Fibroblast of the conjunctiva (primary cell): ENCODE measurements around the gene BRD1.

Source experiments
- DNase-seq: peaks from one replicate; pipeline ENCODE4 v3.0.0-alpha.2; 2010; ENCODE audit warnings: low read depth

BRD1 gene

DNA sequence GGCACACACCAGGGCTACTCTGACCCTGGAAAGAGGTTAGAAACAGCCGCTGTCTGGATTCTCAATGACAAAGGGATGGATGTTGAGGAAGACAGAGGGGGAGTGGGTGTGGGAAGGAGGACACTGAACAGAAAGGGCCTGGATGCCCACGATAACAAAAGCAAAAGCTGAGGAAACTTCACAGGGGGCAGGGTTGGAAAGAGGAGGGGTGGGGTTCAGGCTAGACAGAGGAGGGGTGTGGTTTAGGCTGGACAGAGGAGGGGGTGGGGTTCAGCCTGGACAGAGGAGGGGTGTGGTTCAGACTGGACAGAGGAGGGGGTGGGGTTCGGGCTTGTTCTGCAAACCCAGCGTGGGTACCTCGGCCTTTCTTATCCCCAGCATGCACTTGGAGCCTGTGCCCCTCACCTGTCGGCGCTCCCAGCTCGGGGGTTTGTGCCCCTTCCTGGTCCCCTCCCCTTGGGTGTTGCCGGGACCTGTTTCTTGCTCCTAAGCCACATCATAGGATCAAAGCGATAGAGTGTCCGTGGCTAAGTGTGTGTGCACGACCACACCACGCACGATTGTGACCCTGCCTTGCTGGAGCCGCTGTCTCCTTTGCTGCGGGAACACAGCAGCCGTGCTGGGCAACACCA, 75.6 kb downstream of the BRD1 start:
- DNase-seq, result no peak

DNA sequence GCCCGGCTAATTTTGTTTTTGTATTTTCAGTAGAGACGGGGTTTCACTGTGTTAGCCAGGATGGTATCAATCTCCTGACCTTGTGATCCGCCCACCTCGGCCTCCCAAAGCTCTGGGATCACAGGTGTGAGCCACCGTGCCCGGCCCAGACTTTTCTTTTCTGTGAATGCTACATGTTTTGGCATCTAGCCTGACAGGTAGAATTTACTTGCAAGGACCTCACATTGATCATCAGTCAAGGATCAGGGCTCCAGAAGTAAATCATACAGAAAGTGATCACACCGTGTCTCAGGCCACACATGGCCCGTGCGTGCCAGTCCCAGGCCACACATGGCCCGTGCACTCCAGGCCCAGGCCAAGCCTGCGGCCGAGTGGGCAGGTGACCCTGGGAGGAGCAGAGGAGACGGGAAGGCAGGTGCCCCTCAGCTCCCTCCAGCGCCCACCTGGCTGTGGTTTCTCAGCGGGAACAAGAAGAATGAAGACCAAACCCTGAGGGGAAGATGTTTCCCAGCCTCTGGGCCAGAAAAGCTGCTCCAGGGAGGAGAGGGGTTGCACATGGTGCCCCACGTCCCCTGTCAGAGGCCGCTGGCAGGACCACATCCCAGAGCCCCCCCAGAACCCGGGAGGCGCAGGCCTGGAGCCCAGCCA, 76.2 kb downstream of the BRD1 start:
- DNase-seq, result no peak

DNA sequence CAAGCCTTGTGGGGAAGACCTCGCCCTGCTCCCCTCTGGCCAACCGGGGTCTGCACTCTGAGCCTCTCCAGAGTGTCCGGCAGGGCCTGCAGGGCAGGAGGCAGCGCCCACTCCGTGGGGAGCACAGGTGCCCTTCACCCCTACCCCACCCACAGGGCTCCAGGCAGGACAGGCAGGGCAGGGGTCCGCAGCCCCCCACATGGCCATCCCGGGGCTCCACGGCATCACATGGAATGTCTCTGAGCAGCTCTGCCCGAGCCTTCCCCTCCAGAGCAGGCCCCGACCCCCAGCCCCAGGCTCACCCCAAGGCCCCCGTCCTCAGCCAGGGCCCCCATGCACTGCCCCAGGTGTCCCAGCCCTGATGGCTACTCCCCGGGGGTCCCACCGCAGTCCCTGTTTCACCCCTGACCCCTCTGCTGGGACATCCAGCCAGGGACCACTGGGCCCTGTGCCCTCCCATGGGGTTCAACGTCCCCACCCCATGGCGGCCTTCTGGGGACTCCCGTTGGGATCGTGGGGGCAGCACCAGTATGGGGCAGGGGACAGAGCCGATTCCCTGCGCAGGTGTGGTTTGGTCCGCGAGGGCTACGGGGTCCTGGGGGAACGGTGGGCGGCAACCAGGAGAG, 77.7 kb downstream of the BRD1 start:
- no peak for DNase-seq

DNA sequence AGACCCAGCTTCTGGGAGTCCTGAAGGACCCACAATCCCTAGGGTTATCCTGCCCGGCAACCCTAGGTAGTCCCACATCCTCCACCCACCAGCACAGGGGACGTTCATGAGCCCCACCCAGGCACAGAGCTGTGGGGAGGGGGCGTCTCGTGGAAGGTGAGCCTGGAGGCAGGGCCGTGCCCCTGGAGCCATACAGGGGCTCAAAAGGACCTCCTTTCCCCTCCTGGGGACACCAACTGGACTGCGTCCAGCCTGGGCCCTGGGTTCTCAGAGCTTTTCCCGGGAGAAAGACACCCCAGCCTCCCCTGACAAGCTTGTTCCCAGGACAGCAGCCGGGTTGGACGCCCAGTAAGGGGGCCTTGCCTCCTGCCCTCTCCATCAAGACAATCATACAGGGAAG, 78.4 kb downstream of the BRD1 start:
- DNase-seq, result no peak

DNA sequence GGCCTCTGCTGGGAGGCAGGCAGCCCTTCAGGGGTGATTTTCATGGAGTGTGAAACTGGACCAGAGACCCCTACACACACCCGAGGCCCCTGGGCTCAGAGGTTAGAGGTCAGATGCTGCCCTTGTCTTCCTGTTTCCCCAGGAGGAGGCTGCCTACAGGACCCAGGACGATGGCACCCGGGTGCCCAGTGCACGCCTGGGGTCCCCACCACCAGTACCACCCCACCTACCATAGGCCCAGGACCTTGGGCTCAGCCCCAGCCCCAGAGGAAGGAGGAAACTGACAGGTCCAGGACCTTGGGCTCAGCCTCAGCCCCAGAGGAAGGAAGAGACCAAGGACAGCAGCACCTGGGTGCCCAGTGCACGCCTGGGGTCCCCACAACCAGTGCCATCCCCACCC, 79.2 kb downstream of the BRD1 start:
- no peak for DNase-seq

DNA sequence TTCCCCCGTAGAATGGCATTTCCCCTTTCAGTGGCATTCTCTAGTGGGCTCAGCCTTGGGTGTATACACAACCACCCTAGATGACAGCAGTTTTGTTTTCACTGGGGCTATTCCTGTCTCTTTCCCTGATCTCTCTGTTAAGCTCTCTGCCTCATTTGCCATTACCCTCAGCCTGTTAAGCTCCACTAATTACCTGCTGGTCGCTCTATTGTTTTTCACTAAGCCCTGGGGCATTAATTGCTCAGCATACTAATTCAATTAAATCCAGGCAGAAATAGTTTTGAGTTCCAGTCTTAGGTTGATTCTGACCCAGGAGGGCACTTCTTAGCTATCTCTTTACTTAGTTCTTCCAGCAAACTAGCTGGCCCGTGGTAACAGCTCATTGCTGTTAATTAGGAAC, 80.0 kb downstream of the BRD1 start:
- DNase-seq, result no peak

DNA sequence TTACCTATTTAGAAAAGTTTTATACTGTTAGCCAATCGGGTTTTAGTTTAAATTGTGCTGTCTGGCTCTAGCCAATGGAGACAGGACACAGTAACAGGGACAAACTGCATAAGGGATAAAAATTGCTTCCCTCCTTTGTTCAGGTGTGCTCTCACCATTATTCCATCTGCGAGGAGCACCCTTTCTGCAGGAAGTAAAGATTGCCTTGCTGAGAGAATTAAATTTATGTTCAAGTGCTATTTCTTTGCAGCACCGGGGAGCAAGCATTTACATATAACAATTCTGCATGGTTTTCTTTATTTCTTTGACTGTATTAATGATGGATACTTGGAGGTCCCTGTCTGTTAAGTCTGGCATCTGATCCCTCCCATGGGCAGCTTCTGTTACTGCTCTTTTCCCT, 80.5 kb downstream of the BRD1 start:
- no peak for DNase-seq

DNA sequence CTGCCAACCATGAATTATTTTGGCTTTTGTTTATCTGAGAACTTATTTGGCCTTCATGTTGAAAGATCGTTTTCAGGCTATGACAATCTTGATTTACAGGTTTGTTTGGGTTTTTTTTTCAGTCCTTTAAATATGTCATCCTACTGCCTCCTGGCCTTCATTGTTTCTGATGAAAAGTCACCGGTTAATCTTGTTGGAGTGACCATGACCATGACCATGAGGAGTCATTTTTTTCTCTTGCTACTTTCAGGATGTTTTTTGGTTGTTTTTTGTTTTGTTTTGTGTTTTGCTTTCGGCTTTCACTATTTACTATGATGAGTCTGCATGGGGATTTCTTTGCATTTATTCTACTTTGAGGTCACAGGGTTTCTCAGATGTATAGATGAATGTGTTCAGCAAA, 81.6 kb downstream of the BRD1 start:
- no peak for DNase-seq

DNA sequence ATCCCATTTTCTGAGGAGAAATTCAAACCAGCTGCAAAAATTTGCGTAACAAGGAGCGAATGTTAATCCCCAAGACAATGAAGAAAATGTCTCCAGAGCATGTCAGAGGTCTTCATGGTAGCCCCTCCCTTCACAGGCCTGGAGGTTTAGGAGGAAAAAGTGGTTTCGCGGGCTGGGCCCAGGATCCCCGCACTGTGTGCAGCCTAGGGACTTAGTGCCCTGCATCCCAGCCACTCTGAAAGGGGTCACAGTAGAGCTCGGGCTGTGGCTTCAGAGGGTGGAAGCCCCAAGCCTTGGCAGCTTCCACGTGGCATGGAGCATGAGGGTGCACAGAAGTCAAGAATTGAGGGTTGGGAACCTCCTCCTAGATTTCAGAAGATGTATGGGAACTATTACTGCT, 87.4 kb downstream of the BRD1 start:
- no peak for DNase-seq

DNA sequence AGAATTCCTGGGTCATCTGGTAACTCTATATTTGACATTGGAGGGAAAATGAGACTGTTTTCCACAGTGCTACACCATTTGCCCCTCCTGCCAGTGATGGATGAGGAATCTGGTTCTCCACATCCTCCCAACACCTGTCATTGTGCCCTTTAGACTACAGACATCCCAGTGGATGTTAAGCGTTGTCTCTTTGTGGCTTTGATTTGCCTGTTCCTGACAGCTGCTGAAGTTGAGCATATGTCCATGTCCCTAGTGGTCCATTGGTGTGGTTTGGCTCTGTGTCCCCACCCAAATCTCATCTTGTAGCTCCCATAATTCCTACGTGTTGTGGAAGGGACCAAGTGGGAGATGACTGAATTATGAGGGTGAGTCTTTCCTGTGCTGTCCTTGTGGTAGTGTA, 88.5 kb downstream of the BRD1 start:
- no peak for DNase-seq

DNA sequence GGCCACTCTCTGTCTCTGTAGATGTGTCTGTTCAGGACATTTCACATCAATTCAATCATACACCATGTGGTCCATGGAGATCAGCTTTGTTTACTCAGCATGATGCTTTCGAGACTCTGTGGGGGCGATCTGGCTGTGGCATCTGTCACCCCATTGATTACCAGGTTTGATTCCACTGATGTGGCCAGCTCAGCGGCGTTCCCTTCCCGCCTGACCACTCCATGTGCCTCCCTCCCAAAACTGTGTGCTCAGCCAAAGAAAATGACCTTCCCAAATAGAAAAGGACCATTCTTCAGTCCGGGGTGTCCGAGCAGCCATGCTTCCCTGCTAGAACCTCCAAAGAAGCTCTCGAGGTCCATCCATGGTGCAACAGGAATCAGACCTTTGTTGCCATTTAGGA, 89.1 kb downstream of the BRD1 start:
- no peak for DNase-seq

DNA sequence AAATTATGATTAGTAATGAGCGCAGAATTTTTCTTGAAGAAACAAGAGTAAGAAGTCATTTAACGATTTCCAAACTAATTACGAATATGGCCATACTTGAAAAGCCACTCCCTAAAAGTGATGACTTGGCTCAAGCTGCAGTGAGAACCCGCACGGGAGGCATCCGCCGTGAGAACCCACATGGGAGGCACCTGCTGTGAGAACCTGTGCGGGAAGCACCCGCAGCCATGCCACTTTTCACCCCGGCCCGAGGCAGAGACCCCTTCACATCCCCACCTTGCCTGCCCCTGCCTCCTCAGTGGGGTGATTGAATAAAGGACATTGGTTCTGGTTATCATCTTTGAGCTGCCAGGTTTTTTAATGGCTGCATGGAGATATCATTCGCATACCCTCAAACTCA, 89.7 kb downstream of the BRD1 start:
- DNase-seq, result no peak

DNA sequence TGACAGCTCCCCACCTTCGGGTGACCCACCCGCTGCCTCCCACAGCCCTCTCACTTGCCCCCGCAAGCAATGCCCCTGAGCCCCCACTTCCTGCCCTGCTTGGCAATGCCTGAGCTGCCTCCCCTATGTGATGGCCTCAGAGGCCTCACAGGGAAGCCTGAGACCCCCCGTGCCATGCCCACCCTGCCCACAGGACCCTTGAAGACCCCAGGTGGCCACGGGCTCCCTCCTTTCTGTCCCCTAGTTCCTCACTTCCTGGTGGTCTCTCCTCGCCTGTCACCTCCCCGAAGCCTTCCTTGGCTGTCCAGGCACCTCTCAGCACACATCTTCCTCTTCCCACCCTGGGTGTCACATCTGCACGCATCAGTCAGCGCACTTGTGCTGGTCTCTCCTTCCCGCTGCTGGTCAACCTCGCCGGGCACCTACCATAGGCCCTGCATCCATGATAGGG, 90.5 kb downstream of the BRD1 start:
- DNase-seq, result no peak

DNA sequence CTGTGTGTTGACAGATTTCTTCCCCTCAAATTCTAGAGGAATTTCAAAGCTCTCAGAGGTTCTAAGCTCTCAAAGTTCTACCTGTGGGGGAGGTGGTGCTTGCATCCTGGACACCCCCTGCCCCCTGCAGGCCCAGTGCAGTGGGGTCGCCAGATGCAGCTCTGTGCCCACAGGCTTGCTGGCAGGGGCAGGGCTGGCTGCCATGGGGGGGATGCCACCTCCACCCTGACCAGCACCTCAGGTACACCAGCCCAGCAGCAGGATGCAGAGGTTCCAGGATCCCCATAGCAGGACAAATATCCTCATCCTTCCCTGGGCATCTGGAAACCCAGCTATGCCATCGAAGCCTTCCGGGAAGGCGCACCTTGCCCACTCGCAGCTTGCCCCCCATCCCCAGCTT, 91.1 kb downstream of the BRD1 start:
- no peak for DNase-seq

DNA sequence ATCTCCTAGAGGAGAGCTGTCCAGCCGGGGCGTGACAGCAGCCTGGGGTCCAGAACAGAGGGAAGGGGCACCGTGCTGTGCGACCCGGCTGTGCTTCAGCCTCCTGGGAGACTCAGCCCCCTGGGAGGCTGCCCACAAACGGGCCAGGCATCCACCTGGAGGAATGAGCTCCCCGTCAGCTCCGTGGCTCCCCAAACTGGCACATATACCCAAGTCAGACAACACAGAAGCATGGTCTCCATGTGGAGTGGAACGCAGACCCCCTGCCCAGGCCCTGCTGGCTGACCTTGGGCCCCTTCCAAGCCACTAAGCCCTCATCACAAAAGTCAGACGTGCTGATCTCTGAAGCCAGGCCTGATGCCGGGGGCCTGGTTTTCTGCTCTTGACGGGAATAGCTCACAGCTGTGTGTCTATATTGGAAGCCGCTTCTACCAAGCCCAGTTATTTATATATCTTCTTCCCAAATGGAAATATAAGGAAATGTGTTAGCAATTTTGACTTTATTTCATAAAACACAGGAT, 91.7 kb downstream of the BRD1 start:
- no peak for DNase-seq

DNA sequence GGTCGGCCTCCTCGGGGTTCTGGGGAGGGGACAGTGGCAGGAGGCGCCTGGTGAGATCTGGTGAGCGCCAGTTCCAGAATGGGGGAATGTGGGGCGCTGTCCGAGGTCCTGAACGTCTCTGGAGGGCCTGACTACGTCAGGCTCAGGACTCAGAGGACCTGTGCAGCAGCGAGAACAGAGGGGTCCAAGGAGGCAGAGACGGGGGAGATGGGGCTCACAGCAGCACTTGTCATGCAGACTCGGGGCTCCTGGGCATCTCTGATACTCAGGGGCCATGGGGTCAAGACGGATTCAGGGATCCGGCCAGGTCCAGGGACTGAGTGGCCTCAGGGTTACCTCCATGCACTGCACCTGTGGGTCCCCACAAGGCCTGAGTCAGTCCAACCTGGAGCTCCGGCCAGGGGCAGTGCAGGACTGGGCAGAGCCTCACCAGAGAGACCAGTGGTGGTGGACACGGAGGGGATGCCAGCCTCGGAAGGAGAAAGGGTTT, 92.2 kb downstream of the BRD1 start:
- DNase-seq, result no peak

DNA sequence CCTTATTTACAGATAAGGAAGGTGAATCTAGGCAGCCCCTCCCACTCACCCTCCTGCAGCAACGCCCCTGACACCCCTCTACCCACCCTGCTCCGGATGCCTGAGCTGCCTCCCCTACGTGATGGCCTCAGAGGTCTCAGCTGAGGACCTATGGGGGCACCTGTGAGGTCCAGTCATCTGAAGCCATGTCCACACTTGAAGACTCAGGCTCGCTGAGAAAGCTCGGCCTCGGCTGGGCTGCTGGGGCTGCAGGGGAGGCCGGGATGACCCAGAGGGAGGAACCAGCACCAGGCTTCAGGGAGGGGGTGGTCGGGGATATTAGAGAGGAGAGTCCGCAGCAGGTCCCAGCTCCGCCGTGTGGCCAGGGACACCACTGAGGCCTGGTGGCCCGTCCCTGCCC, 92.8 kb downstream of the BRD1 start:
- no peak for DNase-seq

DNA sequence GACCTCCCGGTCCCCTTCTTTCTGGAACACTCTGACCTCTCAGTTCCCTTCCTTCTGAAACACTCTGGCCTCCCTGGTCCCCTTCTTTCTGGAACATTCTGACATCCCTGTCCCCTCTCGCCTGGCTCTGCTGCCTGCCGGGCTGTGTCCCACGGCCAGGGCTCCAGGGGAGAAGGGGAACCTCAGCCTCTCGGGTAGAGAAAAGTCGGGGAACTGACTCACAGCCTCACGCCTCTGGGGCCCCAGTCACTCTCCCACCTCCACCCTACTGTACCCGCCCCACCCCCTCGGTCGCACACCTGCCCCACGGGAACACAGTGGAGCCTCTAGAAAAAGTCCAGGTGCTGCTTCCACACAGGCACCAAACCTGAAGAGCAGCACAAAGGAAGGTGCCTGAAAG, 93.3 kb downstream of the BRD1 start:
- no peak for DNase-seq

DNA sequence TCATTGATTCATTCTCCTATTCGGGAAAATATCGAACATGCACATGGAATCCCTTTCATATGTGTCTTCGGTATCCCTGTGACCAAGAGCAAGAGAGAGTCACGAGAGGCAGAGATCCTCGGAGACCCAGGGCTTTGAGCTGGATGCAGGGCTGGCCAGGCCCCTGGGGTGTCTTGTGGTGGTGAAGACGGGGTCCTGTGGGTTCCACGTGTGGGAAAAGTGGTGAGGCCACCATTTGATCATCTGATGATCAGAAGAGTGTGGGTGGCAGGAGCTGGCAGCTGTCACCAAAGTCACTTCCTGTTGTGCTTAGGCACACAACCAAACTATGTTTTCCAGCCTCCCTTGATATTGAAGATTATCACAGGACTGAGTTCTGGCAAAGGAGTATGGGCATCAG, 94.0 kb downstream of the BRD1 start:
- no peak for DNase-seq

DNA sequence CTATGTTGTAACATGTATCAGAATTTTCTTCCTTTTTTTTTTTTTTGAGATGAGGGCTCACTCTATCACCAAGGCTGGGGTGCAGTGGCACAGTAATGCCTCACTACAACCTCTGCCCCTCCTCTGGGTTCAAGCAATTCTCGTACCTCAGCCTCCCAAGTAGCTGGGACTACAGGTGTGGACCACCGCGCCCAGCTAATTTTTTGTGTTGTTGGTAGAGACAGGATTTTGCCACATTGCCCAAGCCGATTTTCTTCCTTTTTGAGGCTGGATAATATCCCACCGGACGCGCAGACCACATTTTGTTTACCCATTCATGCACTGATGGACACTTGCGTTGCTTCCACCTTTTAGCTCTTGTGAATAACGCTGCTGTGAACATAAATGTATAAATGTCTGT, 97.0 kb downstream of the BRD1 start:
- DNase-seq, result no peak

DNA sequence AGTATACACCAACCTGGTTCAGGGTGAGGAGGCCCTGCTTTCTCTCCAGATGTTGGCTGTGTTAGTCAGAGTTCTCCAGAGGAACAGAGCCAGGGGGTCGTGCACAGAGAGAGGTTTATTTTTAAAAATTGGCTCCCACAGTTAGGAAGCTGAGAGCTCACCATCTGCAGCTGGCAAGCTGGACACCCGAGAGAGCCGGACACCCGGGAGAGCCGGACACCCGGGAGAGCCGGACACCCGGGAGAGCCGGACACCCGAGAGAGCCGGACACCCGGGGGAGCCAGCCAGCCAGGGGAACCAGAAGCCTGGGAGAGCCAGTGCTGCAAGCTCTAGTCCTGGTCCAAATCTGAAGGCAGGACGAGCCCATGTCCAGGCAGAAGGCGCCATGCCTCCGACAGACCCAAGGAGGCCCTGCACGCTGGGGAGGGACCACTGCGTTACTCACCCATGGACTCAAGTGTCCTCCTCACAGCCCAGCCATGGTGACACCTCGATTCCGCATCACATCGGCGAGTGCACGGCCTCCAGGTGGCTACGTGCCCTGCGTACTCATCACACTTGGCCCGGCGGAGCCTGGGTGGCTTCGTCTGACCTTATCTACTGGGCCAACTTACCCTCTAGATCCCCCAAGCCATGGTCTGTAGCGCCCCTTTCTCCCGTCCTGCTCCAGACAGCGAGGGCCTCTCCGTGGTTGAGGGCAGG, 99.0 kb downstream of the BRD1 start:
- DNase-seq, result no peak

DNA sequence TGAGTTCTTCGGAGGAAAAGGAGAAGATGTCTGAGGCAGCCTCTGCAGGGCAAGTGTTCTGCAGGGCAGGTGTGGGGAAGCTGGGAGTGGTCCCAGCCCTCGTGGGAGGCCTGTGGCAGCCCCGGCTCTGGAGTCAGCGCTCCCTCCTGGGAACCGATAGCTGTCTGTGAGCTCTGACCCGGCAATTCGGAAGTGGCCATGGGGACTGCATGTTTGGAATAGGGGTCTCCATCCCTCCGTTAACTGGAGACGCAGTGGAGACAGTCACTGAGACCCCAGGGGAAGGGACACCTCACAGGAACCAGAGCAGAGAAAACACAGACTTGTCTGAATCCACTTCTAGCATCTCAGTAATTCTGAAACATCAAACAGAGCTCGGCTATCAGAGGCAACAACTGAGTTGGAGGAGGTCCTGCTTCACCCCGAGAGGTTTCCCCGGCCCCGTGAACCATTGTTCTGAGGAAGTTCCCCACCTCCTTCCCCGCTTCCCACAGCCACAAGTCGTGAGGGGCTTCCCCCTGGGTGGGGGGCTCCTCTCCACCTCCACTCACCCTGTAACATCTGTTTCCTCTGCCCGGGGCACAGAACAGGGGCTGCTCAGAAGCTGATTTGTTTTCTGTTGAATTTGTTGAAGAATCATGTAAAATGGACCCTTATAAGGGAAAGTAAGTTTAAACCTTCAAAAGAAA, 99.6 kb downstream of the BRD1 start:
- DNase-seq, result no peak
